ENCODE results near the gene LHFPL3. TPM values are rescaled to one million over a fixed set of nuclear protein-coding genes. Genes with fewer than 3 reads are reported as not detected.
"Not testable (repeated sequence)": the region's sequence is repeated elsewhere in the genome, so short reads cannot be mapped to it uniquely, and the experiment has no call there.

The LHFPL3 gene
- total RNA-seq, 1 experiment from 2014 or later: not detected

DNA sequence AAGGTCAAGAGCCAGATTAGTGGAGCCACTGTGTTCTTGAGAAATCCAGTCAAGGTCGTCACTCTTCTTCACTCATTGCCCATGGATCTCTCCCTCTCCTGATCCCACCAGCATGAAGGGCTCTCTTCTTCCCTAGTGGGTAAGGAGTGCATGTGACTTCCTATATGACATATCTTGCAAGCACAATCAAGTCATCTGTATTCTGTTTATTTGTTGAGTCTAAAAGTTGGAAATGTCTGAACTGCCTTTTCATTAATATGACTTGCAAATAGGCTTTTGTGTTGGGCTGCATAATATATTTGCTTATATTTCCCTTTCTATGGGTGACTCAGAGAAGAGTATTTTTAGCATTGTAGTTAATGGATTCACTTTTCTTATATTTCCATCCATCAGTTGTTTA is 371.9 kb downstream of the LHFPL3 start:
- Histone ChIP-seq H3K27ac (ENCODE audit: low read depth, low read length) (no peak overlapping the region), H3K9me3 (ENCODE audit: control insufficient read depth in 1 of 2, insufficient read depth in 1 of 2, low read depth in 1 of 2, low read length in 2 of 2) (no peaks in the 10 kb centered on the region), H3K9ac (ENCODE audit: low read length) (no peak overlapping the region), H3K79me2 (ENCODE audit: insufficient read depth, low read length) (no peaks in the 10 kb centered on the region), H3K9me2 (ENCODE audit: insufficient read depth) (no peaks in the 10 kb centered on the region), H3K4me3 (replicated peaks in 1 of 2; ENCODE audit: low read depth in 1 of 2, low read length in 2 of 2) (no peak overlapping the region), H2AFZ (ENCODE audit: low read depth, low read length, poor library complexity, severe bottlenecking) (no peak overlapping the region), H4K20me1 (ENCODE audit: insufficient read depth) (no peaks in the 10 kb centered on the region), H3K4me2 (ENCODE audit: low read length) (no peak overlapping the region), H3K27me3 (ENCODE audit: insufficient read depth, low read length) (peaks cover 6% of the 10 kb centered on the region; the same call in 1 of the 2 replicates), H3K36me3 (ENCODE audit: control insufficient read depth in 1 of 2, insufficient read depth in 2 of 2, low read length in 2 of 2) (no peaks in the 10 kb centered on the region), H3K4me1 (ENCODE audit: control insufficient read depth in 1 of 2, insufficient read depth in 2 of 2, low read length in 2 of 2) (no peaks in the 10 kb centered on the region)
- POLR2A ChIA-PET: no interaction called here
- ATAC-seq: no peak
- CTCF ChIA-PET: no interaction called here
- no TSS peak for BruUV-seq (replicated peaks)
- no peak for DNase-seq (ENCODE audit: low read depth, low spot score)
- RAD21 ChIA-PET (ENCODE audit: low non-redundant PET in 1 of 2, low total read pairs in 2 of 2, uncharacterized antibody in 2 of 2, unreplicated experiment in 2 of 2): no interaction called here
- TF ChIP-seq EZH2 (IDR thresholded peaks at IDR 0.05) (no peak), YY1 (IDR thresholded peaks at IDR 0.05; ENCODE audit: extremely low read depth, insufficient replicate concordance, low read depth, low read length) (no peak), SIN3A (IDR thresholded peaks at IDR 0.05; ENCODE audit: low read depth) (no peak), ZFX (IDR thresholded peaks at IDR 0.05) (no peak), CEBPB (IDR thresholded peaks at IDR 0.05; ENCODE audit: low read depth) (no peak), SP1 (IDR thresholded peaks at IDR 0.05; ENCODE audit: low read depth) (no peak), ELF1 (IDR thresholded peaks at IDR 0.05; ENCODE audit: borderline replicate concordance, low read depth) (no peak), EZH2phosphoT487 (IDR thresholded peaks at IDR 0.05; ENCODE audit: borderline replicate concordance) (no peak), POLR2AphosphoS5 (IDR thresholded peaks at IDR 0.05; ENCODE audit: low read depth, low read length) (no peak)
- TF ChIP-seq, protein P1, sequence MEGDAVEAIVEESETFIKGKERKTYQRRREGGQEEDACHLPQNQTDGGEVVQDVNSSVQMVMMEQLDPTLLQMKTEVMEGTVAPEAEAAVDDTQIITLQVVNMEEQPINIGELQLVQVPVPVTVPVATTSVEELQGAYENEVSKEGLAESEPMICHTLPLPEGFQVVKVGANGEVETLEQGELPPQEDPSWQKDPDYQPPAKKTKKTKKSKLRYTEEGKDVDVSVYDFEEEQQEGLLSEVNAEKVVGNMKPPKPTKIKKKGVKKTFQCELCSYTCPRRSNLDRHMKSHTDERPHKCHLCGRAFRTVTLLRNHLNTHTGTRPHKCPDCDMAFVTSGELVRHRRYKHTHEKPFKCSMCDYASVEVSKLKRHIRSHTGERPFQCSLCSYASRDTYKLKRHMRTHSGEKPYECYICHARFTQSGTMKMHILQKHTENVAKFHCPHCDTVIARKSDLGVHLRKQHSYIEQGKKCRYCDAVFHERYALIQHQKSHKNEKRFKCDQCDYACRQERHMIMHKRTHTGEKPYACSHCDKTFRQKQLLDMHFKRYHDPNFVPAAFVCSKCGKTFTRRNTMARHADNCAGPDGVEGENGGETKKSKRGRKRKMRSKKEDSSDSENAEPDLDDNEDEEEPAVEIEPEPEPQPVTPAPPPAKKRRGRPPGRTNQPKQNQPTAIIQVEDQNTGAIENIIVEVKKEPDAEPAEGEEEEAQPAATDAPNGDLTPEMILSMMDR (IDR thresholded peaks at IDR 0.05 in 2 of 3, conservative IDR thresholded peaks at IDR 0.05 in 1 of 3; ENCODE audit: borderline replicate concordance in 1 of 3, insufficient read depth in 1 of 3, low read depth in 2 of 3, low read length in 2 of 3): no peak
- intact Hi-C loops (cut with micrococcal nuclease): no loop called here

DNA sequence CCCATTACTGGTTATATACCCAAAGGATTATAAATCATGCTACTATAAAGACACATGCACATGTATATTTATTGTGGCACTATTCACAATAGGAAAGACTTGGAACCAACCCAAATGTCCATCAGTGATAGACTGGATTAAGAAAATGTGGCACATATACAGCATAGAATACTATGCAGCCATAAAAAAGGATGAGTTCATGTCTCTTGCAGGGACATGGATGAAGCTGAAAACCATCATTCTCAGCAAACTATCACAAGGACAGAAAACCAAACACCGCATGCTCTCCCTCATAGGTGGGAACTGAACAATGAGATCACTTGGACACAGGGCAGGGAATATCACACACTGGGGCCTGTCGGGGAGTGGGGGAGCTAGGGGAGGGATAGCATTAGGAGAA is 392.6 kb downstream of the LHFPL3 start:
- H3K4me2 ChIP-seq (ENCODE audit: low read length); intact Hi-C loops (cut with micrococcal nuclease); DNase-seq (ENCODE audit: low read depth, low spot score); H3K27ac ChIP-seq (ENCODE audit: low read depth, low read length); H3K79me2 ChIP-seq (ENCODE audit: insufficient read depth, low read length); H3K4me3 ChIP-seq (replicated peaks in 1 of 2; ENCODE audit: low read depth in 1 of 2, low read length in 2 of 2); POLR2A ChIA-PET; H3K9me2 ChIP-seq (ENCODE audit: insufficient read depth); BruUV-seq (replicated peaks); H3K9me3 ChIP-seq (ENCODE audit: control insufficient read depth in 1 of 2, insufficient read depth in 1 of 2, low read depth in 1 of 2, low read length in 2 of 2); H3K9ac ChIP-seq (ENCODE audit: low read length); ATAC-seq; H2AFZ ChIP-seq (ENCODE audit: low read depth, low read length, poor library complexity, severe bottlenecking); H3K4me1 ChIP-seq (ENCODE audit: control insufficient read depth in 1 of 2, insufficient read depth in 2 of 2, low read length in 2 of 2); H4K20me1 ChIP-seq (ENCODE audit: insufficient read depth); RAD21 ChIA-PET (ENCODE audit: low non-redundant PET in 1 of 2, low total read pairs in 2 of 2, uncharacterized antibody in 2 of 2, unreplicated experiment in 2 of 2); CTCF ChIA-PET; H3K36me3 ChIP-seq (ENCODE audit: control insufficient read depth in 1 of 2, insufficient read depth in 2 of 2, low read length in 2 of 2): not testable (repeated sequence)
- H3K27me3 ChIP-seq (ENCODE audit: insufficient read depth, low read length): peaks cover 15% of the 10 kb centered on the region; the same call in 1 of the 2 replicates
